Skeletal muscle satellite cell (primary cell): ENCODE results near the gene SOX5.

Experiments
- H3K27me3 ChIP-seq: 2 replicates; pipeline ENCODE4 v1.7.0; 2013; ENCODE audit warnings: low read length; ENCODE audit not compliant: control insufficient read depth, insufficient read depth
- H3K36me3 ChIP-seq: 2 replicates; pipeline ENCODE4 v1.7.0; 2013; ENCODE audit warnings: mild to moderate bottlenecking, control low read depth, low read length; ENCODE audit not compliant: insufficient read depth
- H3K4me1 ChIP-seq: 2 replicates; pipeline ENCODE4 v1.7.0; 2013; ENCODE audit warnings: low read length; ENCODE audit not compliant: control insufficient read depth, insufficient read depth
- H3K4me2 ChIP-seq: 2 replicates; pipeline ENCODE4 v1.7.0; 2013; ENCODE audit warnings: mild to moderate bottlenecking, low read length
- H3K4me3 ChIP-seq: 2 replicates; pipeline ENCODE4 v1.7.0; 2013; ENCODE audit warnings: low read length
- H3K9ac ChIP-seq: 2 replicates; pipeline ENCODE4 v1.7.0; 2013; ENCODE audit warnings: mild to moderate bottlenecking, low read depth, low read length, moderate library complexity
- H3K9me3 ChIP-seq: replicated peaks from 2 replicates; pipeline ENCODE4 v1.7.0; 2013; ENCODE audit warnings: mild to moderate bottlenecking, control low read depth, low read length

The SOX5 gene

DNA sequence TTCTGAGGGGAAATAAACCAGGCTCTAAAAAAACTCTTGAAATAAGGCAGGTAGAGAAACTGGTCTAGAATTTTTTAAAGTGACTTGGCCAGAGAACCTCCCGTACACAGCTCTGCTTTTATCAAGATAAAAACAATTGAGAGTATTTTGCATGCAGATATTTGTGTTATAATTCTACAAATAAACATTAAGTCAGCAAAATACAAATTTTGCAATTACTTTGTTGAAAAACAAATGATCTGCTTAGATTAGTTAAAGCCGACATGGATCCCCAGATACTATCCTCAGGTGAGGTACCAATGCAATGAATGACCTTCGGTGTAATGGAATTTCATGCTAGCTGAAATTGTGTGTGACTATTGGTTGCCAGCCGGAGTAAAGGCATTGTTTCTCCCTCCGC is 197.2 kb downstream of the SOX5 start:
- Histone ChIP-seq H3K9me3 (no peaks in the 10 kb centered on the region), H3K9ac (no peak overlapping the region), H3K36me3 (no peaks in the 10 kb centered on the region), H3K27me3 (no peaks in the 10 kb centered on the region), H3K4me3 (no peak overlapping the region), H3K4me2 (no peak overlapping the region), H3K4me1 (no peaks in the 10 kb centered on the region)

DNA sequence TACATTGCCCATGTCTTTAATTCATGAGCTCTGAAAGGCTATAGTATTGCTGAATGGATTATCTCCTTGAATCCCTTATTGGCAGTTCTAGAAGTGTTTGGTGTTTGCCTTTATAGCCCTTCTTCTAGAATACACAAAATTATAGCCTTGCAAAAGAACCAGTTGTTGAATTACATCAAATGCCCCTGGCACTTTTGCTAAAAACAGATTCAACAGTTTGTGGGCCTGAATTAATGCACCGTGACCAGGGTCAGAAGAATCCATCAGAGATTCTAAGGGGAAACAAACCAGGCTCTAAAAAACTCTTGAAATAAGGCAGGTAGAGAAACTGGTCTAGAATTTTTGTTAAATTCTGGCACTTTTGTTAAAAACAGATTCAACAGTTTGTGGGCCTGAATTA is 197.8 kb downstream of the SOX5 start:
- no peaks in the 10 kb centered on the region for H3K9me3 ChIP-seq
- H3K9ac ChIP-seq, result no peak overlapping the region
- no peak overlapping the region for H3K4me3 ChIP-seq
- H3K27me3 ChIP-seq, result no peaks in the 10 kb centered on the region
- H3K36me3 ChIP-seq, result no peaks in the 10 kb centered on the region
- no peak overlapping the region for H3K4me2 ChIP-seq
- H3K4me1 ChIP-seq, result no peaks in the 10 kb centered on the region

- Histone ChIP-seq H3K9me3 (no peaks in the 10 kb centered on the region), H3K36me3 (no peaks in the 10 kb centered on the region), H3K27me3 (no peaks in the 10 kb centered on the region), H3K4me1 (no peaks in the 10 kb centered on the region), H3K9ac (no peak overlapping the region), H3K4me2 (no peak overlapping the region), H3K4me3 (no peak overlapping the region)
These were observed 198.5 kb downstream of the SOX5 start for GRCh38 chr12:23750923-23751322.

- no peak overlapping the region for H3K4me3 ChIP-seq
- no peaks in the 10 kb centered on the region for H3K36me3 ChIP-seq
- H3K9me3 ChIP-seq, result no peaks in the 10 kb centered on the region
- H3K4me2 ChIP-seq, result no peak overlapping the region
- no peaks in the 10 kb centered on the region for H3K4me1 ChIP-seq
- no peak overlapping the region for H3K9ac ChIP-seq
- no peaks in the 10 kb centered on the region for H3K27me3 ChIP-seq
These were observed 204.8 kb downstream of the SOX5 start for GRCh38 chr12:23744696-23745095.

- Histone ChIP-seq H3K9ac (no peak overlapping the region), H3K4me3 (no peak overlapping the region)
These were observed 206.9 kb downstream of the SOX5 start for GRCh38 chr12:23742574-23742973.

DNA sequence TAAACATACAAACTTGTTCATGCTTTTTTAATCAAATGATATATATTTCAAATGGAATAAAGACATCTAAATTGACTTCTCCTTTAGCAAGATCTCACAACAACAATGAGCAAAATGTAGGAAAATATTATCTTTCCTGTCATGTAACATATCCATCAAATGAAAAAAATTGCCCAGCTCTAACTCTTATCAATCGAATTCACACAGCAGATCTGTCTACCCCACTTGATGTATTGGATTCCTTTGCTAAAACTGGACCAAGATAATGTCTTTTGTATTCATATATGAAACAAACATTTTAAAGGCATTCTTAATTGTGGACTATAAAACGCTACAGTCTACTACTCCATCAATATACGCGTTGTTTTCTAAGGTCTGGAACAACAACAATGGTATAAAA is 218.0 kb downstream of the SOX5 start:
- Histone ChIP-seq H3K4me3 (no peak overlapping the region), H3K9ac (no peak overlapping the region)

More at GRCh38 chr12:23742574-23742973, 206.9 kb downstream of the SOX5 start:
- no peaks in the 10 kb centered on the region for H3K4me1 ChIP-seq
- no peaks in the 10 kb centered on the region for H3K27me3 ChIP-seq
- no peak overlapping the region for H3K4me2 ChIP-seq
- H3K9me3 ChIP-seq, result no peaks in the 10 kb centered on the region
- H3K36me3 ChIP-seq, result no peaks in the 10 kb centered on the region

GRCh38 chr12:23731035-23731434 is 218.4 kb downstream of the SOX5 start:
- Histone ChIP-seq H3K4me3 (no peak overlapping the region), H3K9me3 (no peaks in the 10 kb centered on the region), H3K36me3 (no peaks in the 10 kb centered on the region), H3K4me1 (peaks cover 10% of the 10 kb centered on the region), H3K27me3 (no peaks in the 10 kb centered on the region), H3K9ac (no peak overlapping the region), H3K4me2 (no peak overlapping the region)

More for the DNA sequence above, 218.0 kb downstream of the SOX5 start:
- H3K4me2 ChIP-seq, result no peak overlapping the region
- H3K4me1 ChIP-seq, result peaks cover 10% of the 10 kb centered on the region
- H3K9me3 ChIP-seq, result no peaks in the 10 kb centered on the region
- H3K27me3 ChIP-seq, result no peaks in the 10 kb centered on the region
- H3K36me3 ChIP-seq, result no peaks in the 10 kb centered on the region

DNA sequence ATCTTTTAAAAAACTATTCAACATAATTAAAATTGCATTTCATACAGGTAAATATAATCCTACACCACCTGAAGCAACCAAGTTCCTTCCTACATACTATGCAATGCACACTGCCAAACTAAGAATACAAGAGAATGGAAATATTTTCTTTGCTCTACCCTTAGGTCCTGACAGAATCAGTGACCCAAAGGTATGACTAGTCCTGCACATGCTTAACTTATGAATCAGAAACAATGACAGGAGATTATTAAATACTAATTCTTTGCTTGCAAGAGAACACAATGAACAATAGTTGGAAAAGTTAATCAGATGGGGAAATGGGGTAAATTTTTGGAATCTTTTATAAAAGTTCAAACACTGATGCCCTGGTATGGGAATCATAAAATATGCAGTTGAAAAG is 220.1 kb downstream of the SOX5 start:
- H3K36me3 ChIP-seq, result no peaks in the 10 kb centered on the region
- no peak overlapping the region for H3K4me3 ChIP-seq
- H3K4me1 ChIP-seq, result peaks cover 10% of the 10 kb centered on the region
- H3K27me3 ChIP-seq, result no peaks in the 10 kb centered on the region
- H3K9ac ChIP-seq, result no peak overlapping the region
- H3K9me3 ChIP-seq, result no peaks in the 10 kb centered on the region
- no peak overlapping the region for H3K4me2 ChIP-seq

- no peaks in the 10 kb centered on the region for H3K36me3 ChIP-seq
These were observed 222.8 kb downstream of the SOX5 start for GRCh38 chr12:23726646-23727045.

DNA sequence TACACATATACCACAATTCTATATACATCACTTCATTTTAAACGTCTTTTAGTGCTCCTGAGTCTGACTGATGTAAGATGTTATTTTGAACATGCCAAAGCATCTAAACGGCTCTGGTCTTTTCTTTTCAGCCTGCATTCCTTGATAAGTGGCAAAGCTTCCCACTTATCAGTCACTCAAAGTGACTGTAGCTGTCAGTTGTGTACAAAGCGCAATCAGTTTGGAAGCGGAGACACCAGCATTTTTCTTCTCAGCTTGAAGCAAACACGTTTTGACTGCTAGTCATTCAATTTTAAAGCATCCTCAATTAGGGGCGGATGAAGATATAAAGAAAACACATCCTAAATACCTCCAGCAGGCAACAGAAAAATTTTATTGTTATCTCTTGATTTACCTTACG is 226.8 kb downstream of the SOX5 start:
- H3K4me3 ChIP-seq, result no peak overlapping the region
- no peak overlapping the region for H3K9ac ChIP-seq
- no peak overlapping the region for H3K4me2 ChIP-seq
- H3K4me1 ChIP-seq, result no peaks in the 10 kb centered on the region
- H3K27me3 ChIP-seq, result no peaks in the 10 kb centered on the region
- no peaks in the 10 kb centered on the region for H3K9me3 ChIP-seq
- H3K36me3 ChIP-seq, result no peaks in the 10 kb centered on the region

More at GRCh38 chr12:23726646-23727045, 222.8 kb downstream of the SOX5 start:
- Histone ChIP-seq H3K27me3 (no peaks in the 10 kb centered on the region), H3K4me2 (no peak overlapping the region), H3K4me3 (no peak overlapping the region), H3K9ac (no peak overlapping the region), H3K9me3 (no peaks in the 10 kb centered on the region), H3K4me1 (peaks cover 10% of the 10 kb centered on the region)

GRCh38 chr12:23721268-23721667 is 228.2 kb downstream of the SOX5 start:
- H3K27me3 ChIP-seq, result no peaks in the 10 kb centered on the region
- no peak overlapping the region for H3K4me3 ChIP-seq
- no peak overlapping the region for H3K9ac ChIP-seq
- H3K9me3 ChIP-seq, result no peaks in the 10 kb centered on the region
- H3K4me2 ChIP-seq, result no peak overlapping the region
- H3K4me1 ChIP-seq, result no peaks in the 10 kb centered on the region
- no peaks in the 10 kb centered on the region for H3K36me3 ChIP-seq

DNA sequence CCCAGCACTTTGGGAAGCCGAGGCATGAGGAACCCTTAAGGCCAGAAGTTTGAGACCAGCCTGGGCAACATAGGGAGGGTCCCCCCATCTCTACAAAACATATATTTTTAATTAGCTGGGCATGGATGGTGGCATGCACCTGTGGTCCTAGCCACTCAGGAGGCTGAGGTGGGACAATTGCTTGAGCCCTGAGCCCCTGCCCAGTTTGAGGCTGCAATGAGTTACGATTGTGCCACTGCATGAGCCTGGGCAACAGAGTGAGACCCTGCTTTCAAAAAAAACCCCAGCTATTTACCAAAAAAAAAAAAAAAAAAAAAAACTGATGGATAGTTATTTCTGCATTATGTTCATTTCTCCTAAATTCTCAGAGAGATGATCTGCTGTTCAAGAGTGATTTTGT is 230.0 kb downstream of the SOX5 start:
- Histone ChIP-seq H3K27me3 (no peaks in the 10 kb centered on the region), H3K4me3 (no peak overlapping the region), H3K36me3 (no peaks in the 10 kb centered on the region), H3K9ac (no peak overlapping the region), H3K9me3 (no peaks in the 10 kb centered on the region), H3K4me1 (no peaks in the 10 kb centered on the region), H3K4me2 (no peak overlapping the region)
